T-helper 17 cell (primary cell): ENCODE results near the gene AURKAIP1. TPM values are rescaled to one million over a fixed set of nuclear protein-coding genes. Genes with fewer than 3 reads are reported as not detected.
"Not testable (repeated sequence)": the region's sequence is repeated elsewhere in the genome, so short reads cannot be mapped to it uniquely, and the experiment has no call there.

Experiments used
- ATAC-seq: fragments of 150-1000 bp; cut with Tn5 transposase; 2 replicates; pipeline ENCODE4 v1.10.0; 2021; ENCODE audit warnings: mild to moderate bottlenecking, moderate library complexity
- DNase-seq, 3 donors: peaks; one replicate each; pipeline versions ENCODE4 v3.0.0 to v3.0.0-alpha.2; 2020 to 2021
- H3K9me3 ChIP-seq: one replicate; pipeline ENCODE4 v1.7.0; 2013; ENCODE audit warnings: low read length, mild to moderate bottlenecking; ENCODE audit not compliant: control insufficient read depth, poor library complexity, severe bottlenecking
- H3K27ac Mint-ChIP-seq: one replicate; pipeline ENCODE4 v1.8.0; 2022; ENCODE audit warnings: mild to moderate bottlenecking, moderate library complexity, mixed read lengths
- H3K27me3 Mint-ChIP-seq: one replicate; pipeline ENCODE4 v1.8.0; 2022; ENCODE audit warnings: mixed read lengths
- H3K36me3 Mint-ChIP-seq: one replicate; pipeline ENCODE4 v1.8.0; 2022; ENCODE audit warnings: low read depth, mixed read lengths
- H3K4me1 Mint-ChIP-seq: one replicate; pipeline ENCODE4 v1.8.0; 2022; ENCODE audit warnings: mild to moderate bottlenecking, mixed read lengths
- H3K4me3 Mint-ChIP-seq: one replicate; pipeline ENCODE4 v1.8.0; 2022; ENCODE audit warnings: mild to moderate bottlenecking, moderate library complexity, mixed read lengths
- total RNA-seq, 4 donors: library from RNA in 2 of 4; stranded (reverse) in 2 of 4; gene quantifications; one replicate each; pipeline ENCODE4 v1.2.3 and lab custom pipeline; 2022 to 2026

AURKAIP1 gene
- total RNA-seq, 2 donors from 2014 or later: 58.3 to 62.6 TPM

- Mint-ChIP-seq H3K4me1 (peaks cover 6% of the 10 kb centered on the region), H3K36me3 (no peaks in the 10 kb centered on the region), H3K27me3 (no peaks in the 10 kb centered on the region), H3K27ac (no peak overlapping the region), H3K4me3 (no peak overlapping the region)
- no peaks in the 10 kb centered on the region for H3K9me3 ChIP-seq
- DNase-seq: no peak
- ATAC-seq: no peak
These were observed 12.4 kb upstream of the AURKAIP1 start for GRCh38 chr1:1387098-1388077.

- Mint-ChIP-seq H3K27ac (peak overlapping the region; percentile 16), H3K27me3 (no peaks in the 10 kb centered on the region), H3K4me1 (peaks cover 2% of the 10 kb centered on the region), H3K36me3 (no peaks in the 10 kb centered on the region), H3K4me3 (no peak overlapping the region)
- no peak for DNase-seq
- ATAC-seq: no peak
- H3K9me3 ChIP-seq: no peaks in the 10 kb centered on the region
These were observed 10.9 kb upstream of the AURKAIP1 start for GRCh38 chr1:1385931-1386330.

GRCh38 chr1:1385339-1385738 is 10.3 kb upstream of the AURKAIP1 start:
- not testable (repeated sequence) for H3K36me3 Mint-ChIP-seq, H3K4me3 Mint-ChIP-seq, H3K4me1 Mint-ChIP-seq, H3K27me3 Mint-ChIP-seq, H3K27ac Mint-ChIP-seq, H3K9me3 ChIP-seq, ATAC-seq, DNase-seq

GRCh38 chr1:1381294-1381693 is 6.3 kb upstream of the AURKAIP1 start:
- ATAC-seq: no peak
- Mint-ChIP-seq H3K27me3 (no peaks in the 10 kb centered on the region), H3K4me3 (no peak overlapping the region), H3K36me3 (no peaks in the 10 kb centered on the region), H3K27ac (no peak overlapping the region), H3K4me1 (peaks cover 2% of the 10 kb centered on the region)
- H3K9me3 ChIP-seq: no peaks in the 10 kb centered on the region
- DNase-seq: no peak

GRCh38 chr1:1380860-1381259 is 5.9 kb upstream of the AURKAIP1 start:
- Mint-ChIP-seq H3K27ac (no peak overlapping the region), H3K4me3 (no peak overlapping the region), H3K36me3 (no peaks in the 10 kb centered on the region), H3K27me3 (no peaks in the 10 kb centered on the region), H3K4me1 (peaks cover 2% of the 10 kb centered on the region)
- ATAC-seq: no peak
- DNase-seq: no peak
- no peaks in the 10 kb centered on the region for H3K9me3 ChIP-seq

- peak overlapping the region; percentile 67 for H3K27ac Mint-ChIP-seq
- no peak overlapping the region for H3K4me3 Mint-ChIP-seq
- ATAC-seq (no peak), DNase-seq (no peak)
- peaks cover 13% of the 10 kb centered on the region for H3K4me1 Mint-ChIP-seq
- no peaks in the 10 kb centered on the region for H3K9me3 ChIP-seq
- H3K27me3 Mint-ChIP-seq: no peaks in the 10 kb centered on the region
- peaks cover 2% of the 10 kb centered on the region for H3K36me3 Mint-ChIP-seq
These were observed 2.7 kb upstream of the AURKAIP1 start for GRCh38 chr1:1377540-1378205.

GRCh38 chr1:1376551-1377226 is 1.7 kb upstream of the AURKAIP1 start:
- Mint-ChIP-seq H3K4me3 (peak overlapping the region; percentile 47), H3K36me3 (peaks cover 2% of the 10 kb centered on the region), H3K27ac (peak overlapping the region; percentile 67), H3K4me1 (peaks cover 11% of the 10 kb centered on the region), H3K27me3 (no peaks in the 10 kb centered on the region)
- ATAC-seq (no peak), DNase-seq (no peak)
- no peaks in the 10 kb centered on the region for H3K9me3 ChIP-seq

GRCh38 chr1:1374589-1374928 is 448 bp downstream of the AURKAIP1 start:
- H3K27me3 Mint-ChIP-seq: no peaks in the 10 kb centered on the region
- no peak for ATAC-seq
- H3K27ac Mint-ChIP-seq: peak overlapping the region; percentile 92
- peaks cover 11% of the 10 kb centered on the region for H3K4me1 Mint-ChIP-seq
- no peak for DNase-seq
- H3K4me3 Mint-ChIP-seq: peak overlapping the region; percentile 91
- no peaks in the 10 kb centered on the region for H3K9me3 ChIP-seq
- peaks cover 2% of the 10 kb centered on the region for H3K36me3 Mint-ChIP-seq

GRCh38 chr1:1373815-1374588 is 1.0 kb downstream of the AURKAIP1 start:
- Mint-ChIP-seq H3K4me1 (peaks cover 11% of the 10 kb centered on the region), H3K27ac (peak overlapping the region; percentile 92), H3K36me3 (peaks cover 2% of the 10 kb centered on the region), H3K4me3 (peak overlapping the region; percentile 91), H3K27me3 (no peaks in the 10 kb centered on the region)
- no peak for DNase-seq
- ATAC-seq: no peak
- no peaks in the 10 kb centered on the region for H3K9me3 ChIP-seq

GRCh38 chr1:1373051-1373814 is 1.8 kb downstream of the AURKAIP1 start:
- no peak for DNase-seq
- no peak for ATAC-seq
- Mint-ChIP-seq H3K27me3 (no peaks in the 10 kb centered on the region), H3K36me3 (peaks cover 2% of the 10 kb centered on the region), H3K4me3 (peak overlapping the region; percentile 7), H3K4me1 (peaks cover 11% of the 10 kb centered on the region), H3K27ac (no peak overlapping the region)
- no peaks in the 10 kb centered on the region for H3K9me3 ChIP-seq

GRCh38 chr1:1371746-1372711 is 3.0 kb downstream of the AURKAIP1 start:
- Mint-ChIP-seq H3K27ac (no peak overlapping the region), H3K36me3 (peaks cover 2% of the 10 kb centered on the region), H3K27me3 (no peaks in the 10 kb centered on the region), H3K4me3 (peak overlapping the region; percentile 53), H3K4me1 (peaks cover 11% of the 10 kb centered on the region)
- ATAC-seq (peak; percentile 35), DNase-seq (peak; percentile 64 to 73 (median 66))
- H3K9me3 ChIP-seq: peaks cover 4% of the 10 kb centered on the region
